Lung (tissue), 12 donors: ENCODE data around the gene PKHD1. TPM values are rescaled to one million over a fixed set of nuclear protein-coding genes. Genes with fewer than 3 reads are reported as not detected.
A peak's percentile ranks its signal among the peaks of the same experiment; 100 is the strongest.

Source experiments
- ATAC-seq: fragments of 200-7000 bp; cut with Tn5 transposase; one replicate; pipeline ENCODE4 v1.9.1; 2020; ENCODE audit warnings: moderate number of reproducible peaks; ENCODE audit not compliant: insufficient read depth, low FRiP score
- DNase-seq, 3 donors: peaks; one replicate each; pipeline ENCODE4 v3.0.0-alpha.2; 2013 to 2017
- H3K27ac ChIP-seq, 2 donors: one replicate each; pipeline ENCODE4 v1.5.1; 2013; ENCODE audit warnings: mild to moderate bottlenecking in 2 of 2, moderate library complexity in 2 of 2, control low read depth in 1 of 2, inconsistent platforms in 1 of 2, low read depth in 1 of 2, low read length in 1 of 2
- H3K27me3 ChIP-seq, 3 donors: one replicate each; pipeline ENCODE4 v1.5.1; 2013; ENCODE audit warnings: low read length in 2 of 3; ENCODE audit not compliant: control insufficient read depth in 3 of 3, insufficient read depth in 3 of 3
- H3K36me3 ChIP-seq, 4 donors: one replicate each; pipeline ENCODE4 v1.5.1; 2013; ENCODE audit warnings: low read length in 4 of 4, mild to moderate bottlenecking in 1 of 4, moderate library complexity in 1 of 4; ENCODE audit not compliant: control insufficient read depth in 4 of 4, insufficient read depth in 4 of 4
- H3K4me1 ChIP-seq, 5 donors: one replicate each; pipeline ENCODE4 v1.5.1; 2013; ENCODE audit warnings: low read length in 5 of 5, mild to moderate bottlenecking in 2 of 5, moderate library complexity in 1 of 5; ENCODE audit not compliant: control insufficient read depth in 5 of 5, insufficient read depth in 5 of 5
- H3K4me3 ChIP-seq: one replicate; pipeline ENCODE4 v1.5.1; 2013; ENCODE audit warnings: mild to moderate bottlenecking, control low read depth, moderate library complexity
- H3K9ac ChIP-seq, 2 donors: one replicate each; pipeline ENCODE4 v1.5.1; 2013; ENCODE audit warnings: low read length in 2 of 2, control low read depth in 1 of 2; ENCODE audit not compliant: insufficient read depth in 1 of 2
- H3K9me3 ChIP-seq, 4 donors: one replicate each; pipeline ENCODE4 v1.5.1; 2013; ENCODE audit warnings: low read length in 3 of 4, mild to moderate bottlenecking in 1 of 4, moderate library complexity in 1 of 4; ENCODE audit not compliant: control insufficient read depth in 4 of 4, insufficient read depth in 3 of 4
- WGBS, 2 donors: extraction: QIAGEN DNeasy Blood & Tissue Kit; methylation state at CpG; one replicate each; pipeline ENCODE4 v1.1.7; 2013; 5-methylcytosine and 5-hydroxymethylcytosine counted together
- polyA plus RNA-seq, 2 donors: library from polyadenylated mRNA; stranded (reverse); fragments of 200-250 nt; gene quantifications; one replicate each; pipeline ENCODE4 v1.2.1, GENCODE V29; 2013
- total RNA-seq, 2 donors: library from RNA; depleted of rRNA in 1 of 2; stranded (reverse); fragments of >200 nt in 1 of 2; gene quantifications; one replicate each; pipeline ENCODE4 v1.2.1, GENCODE V29; 2014 to 2021
- TF ChIP-seq, protein P1 (sequence below): IDR thresholded peaks from 2 replicates; pipeline ENCODE4 v1.5.1; 2012; ENCODE audit warnings: mild to moderate bottlenecking; ENCODE audit errors: control extremely low read depth, extremely low read depth
- donor health status: control.
- donor health status: control.
- donor health status: Bipolar disorder and iron deficiency.
- donor health status: healthy.
- donor health status: DM: yes; HTN: yes; CAD: no.

Gene PKHD1
- total and polyA plus RNA-seq, 4 donors, result 0.01 to 6.1 (median 0.09) TPM

- Histone ChIP-seq H3K4me3 (no peak overlapping the region), H3K9me3 (peaks cover 0 to 6% (median 0%) of the 10 kb centered on the region in 4 donors), H3K27ac (no peak overlapping the region), H3K9ac (no peak overlapping the region), H3K4me1 (peaks cover 0 to 6% (median 0%) of the 10 kb centered on the region in 5 donors), H3K27me3 (no peaks in the 10 kb centered on the region), H3K36me3 (no peaks in the 10 kb centered on the region)
- 89% methylated on average over 1 of the region's 1 CpG for WGBS, 2 donors
- ATAC-seq (no peak), DNase-seq (no peak)
- TF ChIP-seq, protein P1, sequence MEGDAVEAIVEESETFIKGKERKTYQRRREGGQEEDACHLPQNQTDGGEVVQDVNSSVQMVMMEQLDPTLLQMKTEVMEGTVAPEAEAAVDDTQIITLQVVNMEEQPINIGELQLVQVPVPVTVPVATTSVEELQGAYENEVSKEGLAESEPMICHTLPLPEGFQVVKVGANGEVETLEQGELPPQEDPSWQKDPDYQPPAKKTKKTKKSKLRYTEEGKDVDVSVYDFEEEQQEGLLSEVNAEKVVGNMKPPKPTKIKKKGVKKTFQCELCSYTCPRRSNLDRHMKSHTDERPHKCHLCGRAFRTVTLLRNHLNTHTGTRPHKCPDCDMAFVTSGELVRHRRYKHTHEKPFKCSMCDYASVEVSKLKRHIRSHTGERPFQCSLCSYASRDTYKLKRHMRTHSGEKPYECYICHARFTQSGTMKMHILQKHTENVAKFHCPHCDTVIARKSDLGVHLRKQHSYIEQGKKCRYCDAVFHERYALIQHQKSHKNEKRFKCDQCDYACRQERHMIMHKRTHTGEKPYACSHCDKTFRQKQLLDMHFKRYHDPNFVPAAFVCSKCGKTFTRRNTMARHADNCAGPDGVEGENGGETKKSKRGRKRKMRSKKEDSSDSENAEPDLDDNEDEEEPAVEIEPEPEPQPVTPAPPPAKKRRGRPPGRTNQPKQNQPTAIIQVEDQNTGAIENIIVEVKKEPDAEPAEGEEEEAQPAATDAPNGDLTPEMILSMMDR, result no peak
Observed at GRCh38 chr6:52010806-52011205, 76.6 kb downstream of the PKHD1 start.

- ATAC-seq (no peak), DNase-seq (no peak)
- no peak overlapping the region for H3K9ac ChIP-seq
- H3K9me3 ChIP-seq, result peaks cover 0 to 9% (median 0%) of the 10 kb centered on the region in 4 donors
- H3K36me3 ChIP-seq, result no peaks in the 10 kb centered on the region
- peaks cover 0 to 6% (median 0%) of the 10 kb centered on the region in 5 donors for H3K4me1 ChIP-seq
- no peak overlapping the region for H3K4me3 ChIP-seq
- 81 to 89% methylated on average over 6 of the region's 6 CpGs for WGBS, 2 donors
- TF ChIP-seq, protein P1, result no peak
- no peaks in the 10 kb centered on the region for H3K27me3 ChIP-seq
- no peak overlapping the region for H3K27ac ChIP-seq
Observed at GRCh38 chr6:52010145-52010544, 77.3 kb downstream of the PKHD1 start.

GRCh38 chr6:52009466-52010140, 77.8 kb downstream of the PKHD1 start:
- DNase-seq, result peak in 1 of 3 donors; percentile 21
- Histone ChIP-seq H3K9me3 (peaks cover 0 to 9% (median 0%) of the 10 kb centered on the region in 4 donors), H3K4me3 (no peak overlapping the region), H3K27ac (no peak overlapping the region), H3K9ac (no peak overlapping the region), H3K27me3 (no peaks in the 10 kb centered on the region), H3K36me3 (no peaks in the 10 kb centered on the region), H3K4me1 (peaks cover 0 to 6% (median 0%) of the 10 kb centered on the region in 5 donors)
- ATAC-seq, result no peak
- WGBS, 2 donors, result 70 to 72% methylated on average over 11 of the region's 11 CpGs
- TF ChIP-seq, protein P1, result no peak
